IPS-15b (cell line): Measurements from ENCODE around the gene ZMIZ1.

Experiments used
- H3K27me3 ChIP-seq: one replicate; pipeline ENCODE4 v1.6.1; 2013; ENCODE audit warnings: low read length; ENCODE audit not compliant: control insufficient read depth, insufficient read depth
- H3K36me3 ChIP-seq: one replicate; pipeline ENCODE4 v1.6.1; 2013; ENCODE audit warnings: low read length; ENCODE audit not compliant: control insufficient read depth, insufficient read depth
- H3K4me1 ChIP-seq: one replicate; pipeline ENCODE4 v1.6.1; 2013; ENCODE audit warnings: mild to moderate bottlenecking, low read length; ENCODE audit not compliant: control insufficient read depth, insufficient read depth
- H3K4me3 ChIP-seq: one replicate; pipeline ENCODE4 v1.5.1; 2013; ENCODE audit warnings: low read depth, low read length
- H3K9ac ChIP-seq: one replicate; pipeline ENCODE4 v1.6.1; 2013; ENCODE audit warnings: low read depth, mild to moderate bottlenecking, low read length
- H3K9me3 ChIP-seq: one replicate; pipeline ENCODE4 v1.6.1; 2013; ENCODE audit warnings: mild to moderate bottlenecking, low read length; ENCODE audit not compliant: control insufficient read depth, insufficient read depth

ZMIZ1 gene

GRCh38 chr10:79162861-79163665, 94.3 kb downstream of the ZMIZ1 start:
- no peaks in the 10 kb centered on the region for H3K27me3 ChIP-seq
- H3K9ac ChIP-seq: no peak overlapping the region
- H3K9me3 ChIP-seq: no peaks in the 10 kb centered on the region
- H3K36me3 ChIP-seq: peaks cover 25% of the 10 kb centered on the region
- H3K4me3 ChIP-seq: no peak overlapping the region
- H3K4me1 ChIP-seq: peaks cover 11% of the 10 kb centered on the region

DNA sequence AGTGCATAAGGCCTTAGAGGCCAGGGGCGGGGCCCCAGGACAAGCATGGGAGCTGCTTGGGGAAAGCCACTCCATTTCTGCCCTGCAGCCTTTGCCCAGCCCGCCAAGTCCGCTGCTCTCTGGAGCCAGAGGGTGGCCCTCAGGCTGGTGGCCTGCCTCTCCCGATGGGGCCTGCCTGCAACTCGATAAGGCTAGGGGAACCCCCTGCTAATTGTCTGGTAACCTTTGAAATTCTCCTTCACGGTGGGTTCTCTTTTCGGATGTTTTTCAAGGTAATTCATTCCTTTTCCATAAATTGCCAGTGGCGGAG, 94.9 kb downstream of the ZMIZ1 start:
- H3K36me3 ChIP-seq: peaks cover 30% of the 10 kb centered on the region
- H3K9ac ChIP-seq: no peak overlapping the region
- H3K9me3 ChIP-seq: no peaks in the 10 kb centered on the region
- H3K4me3 ChIP-seq: no peak overlapping the region
- no peaks in the 10 kb centered on the region for H3K27me3 ChIP-seq
- H3K4me1 ChIP-seq: peaks cover 6% of the 10 kb centered on the region

- H3K36me3 ChIP-seq: peaks cover 27% of the 10 kb centered on the region
- no peak overlapping the region for H3K9ac ChIP-seq
- no peaks in the 10 kb centered on the region for H3K27me3 ChIP-seq
- H3K4me3 ChIP-seq: no peak overlapping the region
- peaks cover under 1% of the 10 kb centered on the region for H3K4me1 ChIP-seq
- H3K9me3 ChIP-seq: no peaks in the 10 kb centered on the region
Measured at GRCh38 chr10:79164075-79164474, 95.3 kb downstream of the ZMIZ1 start.

DNA sequence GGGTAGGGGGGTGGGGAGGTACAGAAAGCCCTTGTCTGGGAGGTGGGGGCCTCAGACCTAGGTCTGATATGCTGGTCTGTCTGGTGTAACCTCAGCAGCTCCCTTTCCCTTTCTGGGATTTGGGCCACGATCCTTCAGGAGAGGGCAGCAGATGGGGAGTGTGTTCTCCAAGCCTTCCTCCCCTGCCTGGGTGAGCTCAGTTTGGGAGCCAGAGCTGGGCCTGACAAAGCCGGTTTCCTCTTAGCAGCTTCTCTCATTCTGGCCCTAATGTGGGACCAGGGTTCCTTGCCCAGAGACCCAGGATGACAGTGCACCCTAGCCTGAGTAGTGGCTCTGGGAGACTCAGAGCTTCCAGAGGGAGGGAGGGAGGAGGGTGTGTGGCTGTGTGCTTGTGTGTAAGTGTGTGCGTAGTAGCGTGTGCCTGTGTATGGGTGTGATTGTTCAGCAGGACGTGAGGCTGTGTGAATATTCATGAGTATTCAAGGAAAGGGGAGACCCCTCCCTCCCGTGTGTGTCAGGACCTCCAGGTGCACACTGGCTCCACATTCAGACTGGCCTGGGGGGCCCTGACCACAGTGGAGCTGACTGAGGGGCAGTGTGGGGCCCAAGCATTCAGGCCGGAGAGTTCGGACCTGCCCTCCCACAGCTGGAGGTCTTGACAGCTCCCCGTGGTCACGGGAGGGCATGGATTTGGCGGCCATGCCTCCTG, 96.5 kb downstream of the ZMIZ1 start:
- Histone ChIP-seq H3K4me3 (no peak overlapping the region), H3K36me3 (peaks cover 25% of the 10 kb centered on the region), H3K9me3 (no peaks in the 10 kb centered on the region), H3K27me3 (no peaks in the 10 kb centered on the region), H3K9ac (peak overlapping the region; percentile 12), H3K4me1 (no peaks in the 10 kb centered on the region)

- peaks cover 21% of the 10 kb centered on the region for H3K36me3 ChIP-seq
- no peaks in the 10 kb centered on the region for H3K27me3 ChIP-seq
- no peaks in the 10 kb centered on the region for H3K4me1 ChIP-seq
- H3K4me3 ChIP-seq: no peak overlapping the region
- H3K9ac ChIP-seq: no peak overlapping the region
- no peaks in the 10 kb centered on the region for H3K9me3 ChIP-seq
Measured at GRCh38 chr10:79166312-79166721, 97.6 kb downstream of the ZMIZ1 start.

- Histone ChIP-seq H3K36me3 (peaks cover 21% of the 10 kb centered on the region), H3K4me1 (no peaks in the 10 kb centered on the region), H3K27me3 (no peaks in the 10 kb centered on the region), H3K4me3 (no peak overlapping the region), H3K9me3 (no peaks in the 10 kb centered on the region), H3K9ac (no peak overlapping the region)
Measured at GRCh38 chr10:79166741-79167140, 98.0 kb downstream of the ZMIZ1 start.

DNA sequence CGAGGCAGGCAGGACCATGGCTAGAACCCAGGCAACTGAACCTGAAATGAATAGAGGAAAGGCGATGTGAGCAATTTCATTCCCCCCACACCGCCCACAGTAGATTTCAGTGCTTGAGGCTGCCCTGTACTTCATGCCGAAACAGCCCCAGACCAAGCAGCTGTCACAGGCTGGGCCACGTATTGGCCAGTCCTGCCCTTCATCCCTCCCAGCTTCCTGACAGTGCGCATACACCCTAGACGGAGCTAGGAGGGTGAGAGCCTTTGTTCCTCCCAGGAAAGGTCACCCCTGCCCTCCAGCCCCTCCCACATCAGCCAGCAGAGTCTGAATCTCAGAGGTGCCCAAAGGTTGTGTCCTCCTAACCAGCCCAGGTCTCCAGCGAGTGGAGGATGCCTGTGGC, 98.8 kb downstream of the ZMIZ1 start:
- peaks cover 15% of the 10 kb centered on the region for H3K36me3 ChIP-seq
- H3K27me3 ChIP-seq: no peaks in the 10 kb centered on the region
- H3K9me3 ChIP-seq: no peaks in the 10 kb centered on the region
- H3K9ac ChIP-seq: no peak overlapping the region
- no peak overlapping the region for H3K4me3 ChIP-seq
- no peaks in the 10 kb centered on the region for H3K4me1 ChIP-seq

DNA sequence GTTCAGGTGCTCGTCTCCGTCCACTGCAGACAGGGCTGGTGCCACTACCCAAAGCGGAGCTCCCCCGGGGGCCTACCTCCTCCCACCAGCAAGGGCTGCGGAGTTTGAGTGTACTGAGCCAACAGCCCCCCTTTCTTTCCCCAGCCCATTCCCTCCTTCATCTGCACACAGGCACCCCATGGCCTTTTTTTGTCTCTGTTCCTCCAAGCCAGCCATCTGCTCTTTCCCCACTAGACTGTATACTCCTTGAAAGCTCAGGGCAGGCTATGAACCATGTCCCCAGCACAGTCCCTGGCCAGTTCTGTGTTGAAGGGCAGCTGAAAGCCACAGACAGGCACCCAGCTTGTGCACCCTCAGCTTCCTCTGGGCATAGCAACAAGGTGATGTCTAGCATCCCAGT, 99.4 kb downstream of the ZMIZ1 start:
- H3K9me3 ChIP-seq: no peaks in the 10 kb centered on the region
- no peak overlapping the region for H3K9ac ChIP-seq
- no peak overlapping the region for H3K4me3 ChIP-seq
- H3K36me3 ChIP-seq: peaks cover 15% of the 10 kb centered on the region
- H3K4me1 ChIP-seq: no peaks in the 10 kb centered on the region
- no peaks in the 10 kb centered on the region for H3K27me3 ChIP-seq

GRCh38 chr10:79170226-79170752, 101.5 kb downstream of the ZMIZ1 start:
- no peak overlapping the region for H3K9ac ChIP-seq
- H3K4me1 ChIP-seq: no peaks in the 10 kb centered on the region
- H3K27me3 ChIP-seq: no peaks in the 10 kb centered on the region
- H3K36me3 ChIP-seq: peaks cover 15% of the 10 kb centered on the region
- H3K9me3 ChIP-seq: no peaks in the 10 kb centered on the region
- H3K4me3 ChIP-seq: no peak overlapping the region

DNA sequence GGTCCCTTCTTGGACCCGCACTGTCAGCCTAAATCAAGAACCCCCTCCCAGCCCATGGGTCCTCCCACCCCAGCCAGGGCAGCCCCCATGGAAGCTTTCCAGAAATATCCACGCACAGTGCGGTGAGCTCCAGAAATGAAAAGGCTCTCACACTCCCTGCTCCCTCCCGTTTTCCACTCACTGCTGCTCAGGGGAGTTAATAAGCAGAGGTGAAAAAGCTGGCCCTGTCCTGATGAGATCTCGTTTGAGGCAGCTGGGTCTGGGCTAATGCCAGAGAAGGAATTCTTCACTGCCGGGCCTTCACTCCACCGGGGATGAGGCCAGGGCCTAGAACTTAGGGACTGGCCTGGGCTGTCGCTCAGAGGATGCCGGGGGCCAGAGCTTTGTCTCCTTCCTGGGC, 102.2 kb downstream of the ZMIZ1 start:
- Histone ChIP-seq H3K27me3 (no peaks in the 10 kb centered on the region), H3K4me3 (no peak overlapping the region), H3K9me3 (no peaks in the 10 kb centered on the region), H3K9ac (no peak overlapping the region), H3K36me3 (peaks cover 15% of the 10 kb centered on the region), H3K4me1 (no peaks in the 10 kb centered on the region)

DNA sequence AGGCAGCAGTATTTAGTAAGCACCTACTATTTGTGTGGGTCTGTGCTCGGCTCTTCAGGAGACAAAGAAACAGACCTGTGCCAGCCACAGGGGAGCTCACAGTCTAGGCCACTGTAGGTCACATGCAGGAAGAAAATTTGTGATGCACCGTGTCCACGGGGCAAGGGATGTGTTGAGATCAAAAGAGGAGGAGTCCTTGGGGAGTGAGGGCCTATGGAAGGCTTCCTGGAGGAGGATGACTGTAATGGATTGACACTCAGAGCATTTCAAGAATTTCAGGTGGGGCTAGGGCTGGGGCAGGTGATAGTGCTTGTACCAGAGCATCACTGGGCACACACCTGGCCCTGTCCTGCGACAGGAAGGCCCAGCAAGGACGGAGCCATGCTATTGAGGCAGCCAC, 102.7 kb downstream of the ZMIZ1 start:
- peaks cover 11% of the 10 kb centered on the region for H3K36me3 ChIP-seq
- H3K9me3 ChIP-seq: no peaks in the 10 kb centered on the region
- H3K4me1 ChIP-seq: no peaks in the 10 kb centered on the region
- no peak overlapping the region for H3K9ac ChIP-seq
- H3K27me3 ChIP-seq: no peaks in the 10 kb centered on the region
- H3K4me3 ChIP-seq: no peak overlapping the region

DNA sequence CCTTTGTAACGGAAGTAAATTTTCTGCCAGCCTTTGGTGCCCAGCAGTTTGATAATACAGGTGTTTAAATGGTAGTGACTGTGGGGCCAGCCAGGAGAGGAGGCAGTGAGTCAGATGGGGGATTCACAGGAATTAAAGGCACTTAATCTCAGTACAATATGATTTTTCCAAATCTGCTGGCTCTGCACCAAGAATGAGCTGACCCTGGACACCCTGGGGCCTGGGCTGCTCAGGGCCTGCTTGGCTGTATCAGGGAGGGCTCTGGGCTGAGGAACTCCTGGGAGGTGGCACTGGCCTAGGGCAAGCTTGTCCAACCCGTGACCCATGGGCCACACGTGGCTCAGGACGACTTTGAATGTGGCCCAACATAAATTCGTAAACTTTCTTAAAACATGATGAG, 104.1 kb downstream of the ZMIZ1 start:
- Histone ChIP-seq H3K27me3 (no peaks in the 10 kb centered on the region), H3K4me3 (no peak overlapping the region), H3K4me1 (no peaks in the 10 kb centered on the region), H3K36me3 (peaks cover 9% of the 10 kb centered on the region), H3K9ac (no peak overlapping the region), H3K9me3 (no peaks in the 10 kb centered on the region)
